Fibroblast of villous mesenchyme (primary cell): ENCODE measurements around the gene KMT5B. TPM values are rescaled to one million over a fixed set of nuclear protein-coding genes. Genes with fewer than 3 reads are reported as not detected.

ENCODE experiments used
- DNase-seq: peaks from one replicate; pipeline ENCODE4 v3.0.0-alpha.2; 2010; ENCODE audit warnings: low read depth
- H3K4me3 ChIP-seq: 2 replicates; pipeline ENCODE4 v1.5.1; 2011; ENCODE audit warnings: low read depth, mild to moderate bottlenecking, low read length
- CTCF ChIP-seq: IDR thresholded peaks from 2 replicates; pipeline ENCODE4 v1.5.1; 2012; ENCODE audit warnings: low read depth, mild to moderate bottlenecking, low read length; ENCODE audit not compliant: insufficient read depth
- total RNA-seq: library from RNA; depleted of rRNA; stranded (reverse); fragments of >200 nt; gene quantifications from 2 replicates; pipeline ENCODE4 v1.2.3, GENCODE V29; 2012

KMT5B gene
- total RNA-seq, 1 donor = 29.4 TPM

- no peak overlapping the region for H3K4me3 ChIP-seq
- DNase-seq = no peak
- no peak for TF ChIP-seq CTCF
These were observed 97.8 kb downstream of the KMT5B start for GRCh38 chr11:68115285-68115684.

GRCh38 chr11:68113986-68114385 lies 99.1 kb downstream of the KMT5B start:
- H3K4me3 ChIP-seq = no peak overlapping the region
- no peak for TF ChIP-seq CTCF
- DNase-seq = peak; percentile 56

GRCh38 chr11:68107689-68108088 lies 105.4 kb downstream of the KMT5B start:
- no peak for TF ChIP-seq CTCF
- no peak overlapping the region for H3K4me3 ChIP-seq
- DNase-seq = no peak

GRCh38 chr11:68106165-68106940 lies 106.7 kb downstream of the KMT5B start:
- H3K4me3 ChIP-seq = no peak overlapping the region
- TF ChIP-seq CTCF = no peak
- no peak for DNase-seq

Other genes starting within 250 kb of the KMT5B start
- 14.7 and 17.7 TPM in 2 replicates for gene UNC93B1, start 209.2 kb downstream of the KMT5B start, total RNA-seq
- gene ALDH3B1, start 203.0 kb downstream of the KMT5B start, total RNA-seq = 20.7 and 27.1 TPM in 2 replicates
- 85.9 and 128 TPM in 2 replicates for gene NDUFS8, start 182.6 kb downstream of the KMT5B start, total RNA-seq
- gene TCIRG1, start 174.3 kb downstream of the KMT5B start, total RNA-seq = 134 and 152 TPM in 2 replicates
- 10.8 and 11.9 TPM in 2 replicates for gene CHKA, start 91.9 kb downstream of the KMT5B start, total RNA-seq
- gene C11orf24, start 58.7 kb upstream of the KMT5B start, total RNA-seq = 50.1 and 64.4 TPM in 2 replicates
- 28.3 and 31.5 TPM in 2 replicates for gene LRP5, start 99.3 kb upstream of the KMT5B start, total RNA-seq
- 131 and 218 TPM in 2 replicates for gene PPP6R3, start 247.5 kb upstream of the KMT5B start, total RNA-seq